ENCODE data around the gene DNAJC27. TPM values are rescaled to one million over a fixed set of nuclear protein-coding genes. Genes with fewer than 3 reads are reported as not detected.

The DNAJC27 gene
- total RNA-seq, 1 donor from 2014 or later, result 19.1 TPM

DNA sequence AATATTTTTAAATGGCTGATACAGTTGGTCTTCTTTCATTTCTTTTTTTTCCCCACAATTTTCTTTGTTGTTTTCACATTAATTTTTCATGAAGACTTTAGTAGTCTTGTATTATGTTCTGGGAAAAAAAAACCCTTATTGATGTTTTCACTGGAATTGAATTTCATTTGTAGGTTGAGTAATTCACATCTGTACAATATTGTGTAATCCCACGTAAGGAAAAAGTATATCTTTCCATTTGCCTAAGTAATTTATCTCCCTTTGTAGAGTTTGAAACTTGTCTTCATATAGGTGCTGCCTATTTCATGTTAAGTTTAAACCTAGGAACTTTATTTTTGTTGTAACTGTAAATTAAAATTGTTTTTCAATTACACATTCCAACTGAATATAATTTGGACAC, 2.0 kb downstream of the DNAJC27 start:
- H3K4me3 ChIP-seq, result no peak overlapping the region
- no peak overlapping the region for H3K27ac Mint-ChIP-seq
- H3K36me3 ChIP-seq, result no peaks in the 10 kb centered on the region
- peaks cover 17% of the 10 kb centered on the region for H3K36me3 Mint-ChIP-seq
- no peak overlapping the region for H3K9ac ChIP-seq
- H3K4me3 Mint-ChIP-seq, result no peak overlapping the region
- peaks cover 5% of the 10 kb centered on the region for H4K20me1 ChIP-seq (ENCODE audit: low read depth)
- H3K4me1 Mint-ChIP-seq, result peaks cover 5% of the 10 kb centered on the region
- H3K27me3 Mint-ChIP-seq (ENCODE audit: insufficient read depth, low read depth), result no peaks in the 10 kb centered on the region
- H3K9me3 ChIP-seq (ENCODE audit: low read depth), result no peaks in the 10 kb centered on the region
- H3K9me3 Mint-ChIP-seq, result no peaks in the 10 kb centered on the region
- TF ChIP-seq, protein P1, sequence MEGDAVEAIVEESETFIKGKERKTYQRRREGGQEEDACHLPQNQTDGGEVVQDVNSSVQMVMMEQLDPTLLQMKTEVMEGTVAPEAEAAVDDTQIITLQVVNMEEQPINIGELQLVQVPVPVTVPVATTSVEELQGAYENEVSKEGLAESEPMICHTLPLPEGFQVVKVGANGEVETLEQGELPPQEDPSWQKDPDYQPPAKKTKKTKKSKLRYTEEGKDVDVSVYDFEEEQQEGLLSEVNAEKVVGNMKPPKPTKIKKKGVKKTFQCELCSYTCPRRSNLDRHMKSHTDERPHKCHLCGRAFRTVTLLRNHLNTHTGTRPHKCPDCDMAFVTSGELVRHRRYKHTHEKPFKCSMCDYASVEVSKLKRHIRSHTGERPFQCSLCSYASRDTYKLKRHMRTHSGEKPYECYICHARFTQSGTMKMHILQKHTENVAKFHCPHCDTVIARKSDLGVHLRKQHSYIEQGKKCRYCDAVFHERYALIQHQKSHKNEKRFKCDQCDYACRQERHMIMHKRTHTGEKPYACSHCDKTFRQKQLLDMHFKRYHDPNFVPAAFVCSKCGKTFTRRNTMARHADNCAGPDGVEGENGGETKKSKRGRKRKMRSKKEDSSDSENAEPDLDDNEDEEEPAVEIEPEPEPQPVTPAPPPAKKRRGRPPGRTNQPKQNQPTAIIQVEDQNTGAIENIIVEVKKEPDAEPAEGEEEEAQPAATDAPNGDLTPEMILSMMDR (IDR thresholded peaks at IDR 0.05), result no peak
- no peak for TF ChIP-seq EZH2 (IDR thresholded peaks at IDR 0.05)
- TF ChIP-seq EZH2phosphoT487 (IDR thresholded peaks at IDR 0.05), result no peak
- no peaks in the 10 kb centered on the region for H3K27me3 ChIP-seq
- no peak overlapping the region for H3K4me2 ChIP-seq
- H2AFZ ChIP-seq (replicated peaks), result no peak overlapping the region
- no peak for DNase-seq (ENCODE audit: low spot score)
- H3K27ac ChIP-seq, result no peak overlapping the region
- H3F3A ChIP-seq (ENCODE audit: low read depth), result peaks cover 4% of the 10 kb centered on the region
- H3K79me2 ChIP-seq (ENCODE audit: low read depth), result peaks cover 31% of the 10 kb centered on the region
- H3K4me1 ChIP-seq, result peaks cover 4% of the 10 kb centered on the region

DNA sequence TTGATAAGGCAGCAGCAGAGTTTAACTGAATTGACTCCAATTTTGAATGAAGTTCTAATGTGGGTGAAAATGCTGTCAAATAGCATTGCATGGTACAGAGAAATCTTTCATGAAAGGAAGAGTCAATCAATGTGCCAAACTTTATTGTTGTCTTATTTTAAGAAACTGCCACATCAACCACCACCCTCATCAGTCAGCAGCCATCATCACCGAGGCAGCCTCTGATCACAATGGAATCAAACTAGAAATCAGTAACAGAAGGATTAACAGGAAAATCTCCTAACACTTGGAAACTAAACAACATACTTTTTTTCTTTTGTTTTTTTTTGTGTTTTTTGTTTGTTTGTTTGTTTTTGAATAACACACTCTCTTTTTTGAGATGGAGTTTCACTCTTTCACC, 9.9 kb downstream of the DNAJC27 start:
- Histone ChIP-seq H3K4me3 (no peak overlapping the region), H2AFZ (replicated peaks) (no peak overlapping the region), H3K36me3 (peaks cover 17% of the 10 kb centered on the region), H3K9ac (no peak overlapping the region), H3K79me2 (ENCODE audit: low read depth) (no peaks in the 10 kb centered on the region), H4K20me1 (ENCODE audit: low read depth) (no peaks in the 10 kb centered on the region), H3K4me2 (no peak overlapping the region), H3F3A (ENCODE audit: low read depth) (no peaks in the 10 kb centered on the region), H3K4me1 (peaks cover 4% of the 10 kb centered on the region), H3K9me3 (ENCODE audit: low read depth) (no peaks in the 10 kb centered on the region), H3K27ac (no peak overlapping the region), H3K27me3 (no peaks in the 10 kb centered on the region)
- Mint-ChIP-seq H3K4me1 (no peaks in the 10 kb centered on the region), H3K27ac (no peak overlapping the region), H3K9me3 (no peaks in the 10 kb centered on the region), H3K27me3 (ENCODE audit: insufficient read depth, low read depth) (no peaks in the 10 kb centered on the region), H3K4me3 (no peak overlapping the region), H3K36me3 (peaks cover 59% of the 10 kb centered on the region)
- TF ChIP-seq EZH2phosphoT487 (IDR thresholded peaks at IDR 0.05) (no peak), EZH2 (IDR thresholded peaks at IDR 0.05) (no peak)
- TF ChIP-seq, protein P1 (IDR thresholded peaks at IDR 0.05), result no peak
- DNase-seq (ENCODE audit: low spot score), result no peak

- Histone ChIP-seq H3K4me2 (no peak overlapping the region), H3K9me3 (ENCODE audit: low read depth) (no peaks in the 10 kb centered on the region), H3K27me3 (no peaks in the 10 kb centered on the region), H2AFZ (replicated peaks) (no peak overlapping the region), H3K4me3 (no peak overlapping the region), H3K27ac (no peak overlapping the region), H4K20me1 (ENCODE audit: low read depth) (no peaks in the 10 kb centered on the region), H3K79me2 (ENCODE audit: low read depth) (no peaks in the 10 kb centered on the region), H3K4me1 (peaks cover 4% of the 10 kb centered on the region), H3F3A (ENCODE audit: low read depth) (no peaks in the 10 kb centered on the region), H3K9ac (no peak overlapping the region), H3K36me3 (peaks cover 28% of the 10 kb centered on the region)
- Mint-ChIP-seq H3K4me3 (no peak overlapping the region), H3K27ac (no peak overlapping the region), H3K27me3 (ENCODE audit: insufficient read depth, low read depth) (no peaks in the 10 kb centered on the region), H3K4me1 (no peaks in the 10 kb centered on the region), H3K9me3 (peaks cover 12% of the 10 kb centered on the region), H3K36me3 (peaks cover 67% of the 10 kb centered on the region)
- TF ChIP-seq EZH2 (IDR thresholded peaks at IDR 0.05) (no peak), EZH2phosphoT487 (IDR thresholded peaks at IDR 0.05) (no peak)
- TF ChIP-seq, protein P1 (IDR thresholded peaks at IDR 0.05), result no peak
- DNase-seq (ENCODE audit: low spot score), result no peak
These were observed 12.0 kb downstream of the DNAJC27 start for GRCh38 chr2:24959761-24960160.
